ENCODE results near the gene NIPSNAP2.

Gene NIPSNAP2

GRCh38 chr7:56048245-56048644 is 83.9 kb downstream of the NIPSNAP2 start:
- DNase-seq: no peak

- peak; percentile 8 to 48 for DNase-seq
These were observed 84.4 kb downstream of the NIPSNAP2 start for GRCh38 chr7:56048763-56049162.

Data from NCI-H526 (cell line).